Measurements from ENCODE around the gene STK39.

DNA sequence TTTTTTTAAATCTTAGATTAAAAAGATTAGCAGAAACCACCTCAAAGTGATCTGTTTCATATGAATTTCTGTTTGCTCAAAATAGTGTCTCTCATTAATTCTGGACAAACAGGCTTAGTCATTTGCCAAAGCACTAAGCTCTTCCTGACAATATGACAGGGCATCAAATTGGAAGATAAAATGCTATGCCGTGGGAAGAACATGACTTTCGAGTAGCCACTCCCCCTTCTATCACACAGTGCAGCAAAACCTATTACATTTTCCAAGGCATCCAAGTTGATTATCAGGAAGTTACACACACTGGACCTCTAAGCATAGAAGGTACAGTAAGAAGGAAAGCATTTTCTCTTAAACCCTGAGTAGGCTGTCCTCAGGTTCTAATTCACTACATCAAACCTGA, 89.5 kb downstream of the STK39 start:
- TF ChIP-seq, protein P1, sequence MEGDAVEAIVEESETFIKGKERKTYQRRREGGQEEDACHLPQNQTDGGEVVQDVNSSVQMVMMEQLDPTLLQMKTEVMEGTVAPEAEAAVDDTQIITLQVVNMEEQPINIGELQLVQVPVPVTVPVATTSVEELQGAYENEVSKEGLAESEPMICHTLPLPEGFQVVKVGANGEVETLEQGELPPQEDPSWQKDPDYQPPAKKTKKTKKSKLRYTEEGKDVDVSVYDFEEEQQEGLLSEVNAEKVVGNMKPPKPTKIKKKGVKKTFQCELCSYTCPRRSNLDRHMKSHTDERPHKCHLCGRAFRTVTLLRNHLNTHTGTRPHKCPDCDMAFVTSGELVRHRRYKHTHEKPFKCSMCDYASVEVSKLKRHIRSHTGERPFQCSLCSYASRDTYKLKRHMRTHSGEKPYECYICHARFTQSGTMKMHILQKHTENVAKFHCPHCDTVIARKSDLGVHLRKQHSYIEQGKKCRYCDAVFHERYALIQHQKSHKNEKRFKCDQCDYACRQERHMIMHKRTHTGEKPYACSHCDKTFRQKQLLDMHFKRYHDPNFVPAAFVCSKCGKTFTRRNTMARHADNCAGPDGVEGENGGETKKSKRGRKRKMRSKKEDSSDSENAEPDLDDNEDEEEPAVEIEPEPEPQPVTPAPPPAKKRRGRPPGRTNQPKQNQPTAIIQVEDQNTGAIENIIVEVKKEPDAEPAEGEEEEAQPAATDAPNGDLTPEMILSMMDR (IDR thresholded peaks at IDR 0.05; ENCODE audit: low read depth, low read length, poor library complexity, severe bottlenecking): no peak
- TF ChIP-seq EZH2phosphoT487 (IDR thresholded peaks at IDR 0.05; ENCODE audit: borderline replicate concordance, low read length): no peak
